GM08714 (cell line): ENCODE data around the gene KLHL20.
"Not testable (repeated sequence)": the region's sequence is repeated elsewhere in the genome, so short reads cannot be mapped to it uniquely, and the experiment has no call there.

Experiments
- H3K4me3 ChIP-seq: fragments of 200-500 bp; sonication (Bioruptor generic); 2 replicates; pipeline ENCODE4 v1.5.1; 2014; ENCODE audit warnings: mild to moderate bottlenecking, low read length, inconsistent platforms
- ZNF274 ChIP-seq: IDR thresholded peaks from 2 replicates; pipeline ENCODE4 v1.6.1; 2012; ENCODE audit warnings: mild to moderate bottlenecking, low read depth, low read length

KLHL20 gene

DNA sequence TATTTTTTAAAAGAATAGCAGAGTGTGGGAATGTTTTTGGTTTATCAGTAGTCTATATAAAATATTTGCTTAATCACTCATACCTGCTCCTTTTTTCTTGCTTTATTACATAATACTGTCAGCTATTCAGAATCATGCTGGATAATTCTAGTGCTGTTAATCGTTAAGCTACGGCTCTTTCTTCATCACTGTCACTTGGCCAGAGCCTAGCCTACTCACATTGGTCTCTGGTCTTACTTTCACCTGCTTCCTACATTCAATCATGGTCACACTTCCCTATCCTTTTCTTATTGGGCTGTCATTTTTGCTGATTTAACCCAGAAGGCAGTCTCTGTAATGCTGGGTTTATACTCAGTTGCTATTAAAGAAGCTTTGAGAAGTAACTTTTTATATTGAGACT, 2.5 kb downstream of the KLHL20 start:
- TF ChIP-seq ZNF274 = no peak
- H3K4me3 ChIP-seq = no peak overlapping the region

DNA sequence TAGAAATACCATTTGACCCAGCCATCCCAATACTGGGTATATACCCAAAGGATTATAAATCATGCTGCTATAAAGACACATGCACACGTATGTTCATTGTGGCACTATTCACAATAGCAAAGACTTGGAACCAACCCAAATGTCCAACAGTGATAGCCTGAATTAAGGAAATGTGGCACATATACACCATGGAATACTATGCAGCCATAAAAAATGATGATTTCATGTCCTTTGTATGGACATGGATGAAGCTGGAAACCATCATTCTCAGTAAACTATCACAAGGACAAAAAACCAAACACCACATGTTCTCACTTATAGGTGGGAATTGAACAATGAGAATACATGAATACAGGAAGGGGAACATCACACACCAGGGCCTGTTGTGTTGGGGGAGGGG, 16.6 kb downstream of the KLHL20 start:
- H3K4me3 ChIP-seq = not testable (repeated sequence)

DNA sequence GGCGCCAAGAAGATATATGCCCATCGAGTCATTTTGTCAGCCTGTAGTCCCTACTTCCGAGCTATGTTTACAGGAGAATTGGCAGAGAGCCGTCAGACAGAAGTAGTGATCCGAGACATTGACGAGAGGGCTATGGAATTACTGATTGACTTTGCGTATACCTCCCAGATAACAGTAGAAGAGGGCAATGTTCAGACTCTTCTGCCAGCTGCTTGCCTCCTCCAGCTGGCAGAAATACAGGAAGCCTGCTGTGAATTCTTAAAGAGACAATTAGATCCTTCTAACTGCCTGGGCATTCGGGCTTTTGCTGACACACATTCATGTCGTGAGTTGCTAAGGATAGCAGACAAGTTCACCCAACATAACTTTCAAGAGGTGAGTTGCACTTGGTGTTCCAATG, 19.1 kb downstream of the KLHL20 start:
- no peak overlapping the region for H3K4me3 ChIP-seq
- TF ChIP-seq ZNF274 = no peak

DNA sequence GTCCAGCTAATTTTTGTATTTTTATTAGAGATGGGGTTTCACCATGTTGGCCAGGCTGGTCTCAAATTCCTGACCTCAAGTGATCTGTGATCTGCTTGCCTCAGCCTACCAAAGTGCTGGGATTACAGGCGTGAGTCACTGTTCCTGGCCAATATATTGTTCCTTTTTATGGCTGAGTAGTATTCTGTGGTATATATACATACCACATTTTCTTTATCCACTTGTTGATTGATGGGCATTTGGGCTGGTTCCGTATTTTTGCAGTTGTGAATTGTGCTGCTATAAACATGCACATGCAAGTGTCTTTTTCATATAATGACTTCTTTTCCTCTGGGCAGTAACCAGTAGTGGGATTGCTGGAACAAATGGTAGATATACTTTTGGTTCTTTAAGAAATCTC, 21.3 kb downstream of the KLHL20 start:
- H3K4me3 ChIP-seq = not testable (repeated sequence)

DNA sequence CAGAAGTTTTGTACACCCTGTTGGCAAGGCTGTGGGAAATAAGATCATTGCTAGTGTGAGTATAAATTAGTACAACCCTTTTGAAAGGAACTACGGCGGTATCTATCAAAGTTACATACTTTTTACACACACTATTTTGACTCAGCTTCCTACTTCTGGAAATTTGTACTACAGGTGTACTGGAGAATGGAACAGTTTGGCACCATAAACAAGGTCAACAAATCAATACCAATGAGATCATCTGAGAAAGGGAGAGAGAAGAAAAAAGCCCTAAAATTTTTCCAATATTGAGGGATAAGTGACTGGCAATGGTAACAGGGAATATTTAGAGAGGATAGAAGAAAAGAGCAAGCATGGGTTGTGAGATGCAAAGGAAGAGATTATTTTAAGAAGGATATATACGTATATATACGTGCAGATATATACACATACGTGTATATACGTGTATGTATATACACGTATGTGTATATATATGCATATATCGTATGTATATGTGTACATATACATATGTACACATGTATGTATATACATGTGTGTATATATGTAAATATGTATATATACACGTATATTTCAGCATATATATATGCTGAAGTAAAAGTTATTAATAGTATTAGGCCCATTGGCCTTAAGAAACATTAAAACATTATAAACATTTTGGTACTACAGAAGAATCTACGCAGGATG, 27.6 kb downstream of the KLHL20 start:
- H3K4me3 ChIP-seq = no peak overlapping the region
- no peak for TF ChIP-seq ZNF274

DNA sequence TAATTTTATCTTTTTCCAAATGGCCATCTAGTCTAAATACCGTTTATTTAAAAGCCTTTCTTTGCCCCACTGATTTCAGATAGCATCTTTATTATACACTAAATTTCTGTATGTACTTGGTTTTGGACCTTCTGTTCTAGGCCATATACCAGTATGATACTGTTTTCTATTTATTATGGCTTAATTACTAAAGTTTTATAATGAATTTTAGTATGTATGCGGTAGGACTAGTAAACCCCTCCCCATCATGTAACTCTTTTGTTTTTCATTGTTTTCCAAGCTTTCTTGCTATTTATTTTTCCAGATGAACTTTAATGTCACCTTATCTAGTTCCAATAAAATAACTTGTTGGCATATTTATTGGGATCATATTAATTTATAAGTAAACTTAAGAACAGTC, 29.9 kb downstream of the KLHL20 start:
- no peak overlapping the region for H3K4me3 ChIP-seq
- no peak for TF ChIP-seq ZNF274

DNA sequence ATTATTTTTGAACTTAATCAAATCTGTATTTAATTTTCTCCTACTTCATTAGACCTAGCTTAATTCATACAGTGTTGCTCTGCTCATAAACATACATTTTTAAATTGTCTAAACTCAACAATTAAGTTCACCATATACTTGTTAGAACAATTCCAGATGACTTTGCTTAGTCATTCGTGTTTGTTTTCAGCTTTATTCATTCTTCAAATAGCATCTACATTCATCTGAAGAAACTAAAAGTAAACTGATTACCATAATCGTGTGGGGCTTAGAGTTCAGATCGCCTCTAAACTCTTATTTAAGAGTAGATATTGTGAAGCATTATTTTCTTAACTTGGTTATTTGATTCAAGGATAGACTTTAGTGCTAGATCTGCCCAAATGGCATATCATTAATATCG, 34.4 kb downstream of the KLHL20 start:
- no peak for TF ChIP-seq ZNF274

DNA sequence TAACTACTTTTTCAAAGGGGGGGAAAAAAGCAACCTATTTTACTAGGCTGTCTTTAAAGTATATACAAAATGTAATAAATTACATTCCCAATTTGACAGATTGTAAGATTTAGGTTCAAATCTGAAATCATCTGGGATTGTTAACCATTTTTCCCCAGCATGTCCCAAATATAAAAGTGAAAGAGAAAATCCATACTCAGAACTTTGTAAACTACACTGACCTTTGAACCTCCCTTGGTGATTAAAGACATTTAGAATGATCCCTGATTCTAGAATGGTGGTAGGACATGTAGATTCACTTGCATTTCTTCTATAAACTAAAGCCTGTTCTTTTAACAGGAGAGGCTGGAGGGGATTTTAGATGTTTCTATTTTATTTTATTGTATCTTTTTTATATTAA, 39.0 kb downstream of the KLHL20 start:
- H3K4me3 ChIP-seq = no peak overlapping the region
- no peak for TF ChIP-seq ZNF274

More for the DNA sequence above, 34.4 kb downstream of the KLHL20 start:
- no peak overlapping the region for H3K4me3 ChIP-seq

DNA sequence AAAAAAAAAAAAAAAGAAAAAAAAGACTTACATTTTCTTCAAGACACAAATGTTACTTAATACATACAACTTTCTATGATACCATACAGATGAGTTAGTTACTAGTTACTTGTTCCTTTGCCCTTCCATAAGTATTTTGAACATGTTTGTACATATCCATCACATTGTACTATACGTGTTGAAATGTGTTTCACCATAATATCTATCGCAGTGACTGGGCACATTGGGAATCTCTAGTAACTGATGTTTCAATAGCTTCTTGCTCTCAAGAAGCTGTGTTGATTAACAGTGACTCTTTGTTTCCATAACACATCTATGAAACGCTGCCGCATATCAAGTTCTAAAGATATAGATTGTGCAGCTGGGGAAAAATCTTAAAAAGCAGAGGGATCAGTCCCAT, 42.9 kb downstream of the KLHL20 start:
- no peak overlapping the region for H3K4me3 ChIP-seq
- no peak for TF ChIP-seq ZNF274

DNA sequence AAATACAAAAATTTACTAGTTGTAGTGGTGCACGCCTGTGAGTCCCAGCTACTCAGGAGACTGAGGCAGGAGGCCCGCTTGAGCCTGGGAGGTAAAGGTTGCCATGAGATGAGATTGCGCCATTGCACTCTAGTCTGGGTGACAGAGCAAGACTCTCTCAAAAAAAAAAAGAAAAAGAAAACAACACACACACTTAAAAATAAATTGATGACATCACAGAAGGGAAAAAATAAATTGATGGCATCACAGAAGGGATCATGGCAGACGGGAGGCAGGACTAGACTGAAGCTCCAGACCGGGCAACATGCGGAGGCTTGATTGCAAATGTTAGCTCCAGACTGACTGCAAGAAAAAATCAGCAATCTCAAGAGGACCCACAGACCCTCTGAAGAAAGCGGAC, 43.3 kb downstream of the KLHL20 start:
- no peak for TF ChIP-seq ZNF274

DNA sequence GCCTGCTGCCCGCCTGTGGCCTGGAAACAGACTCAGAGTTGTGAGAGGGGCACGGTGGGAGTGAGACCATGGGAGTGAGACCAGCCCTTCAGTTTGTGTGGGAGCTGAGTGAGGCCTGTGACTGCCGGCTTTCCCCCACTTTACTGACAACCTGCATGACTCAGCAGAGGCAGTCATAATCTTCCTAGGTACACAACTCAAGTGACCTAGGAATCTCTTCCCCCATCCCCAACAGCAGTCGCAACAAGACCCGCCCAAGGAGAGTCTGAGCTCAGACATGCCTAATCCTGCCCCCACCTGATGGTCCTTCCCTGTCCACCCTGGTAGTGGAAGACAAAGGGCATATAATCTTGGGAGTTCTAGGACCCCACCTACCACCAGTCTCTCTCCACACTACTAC, 44.2 kb downstream of the KLHL20 start:
- H3K4me3 ChIP-seq = no peak overlapping the region
- TF ChIP-seq ZNF274 = no peak

More for the DNA sequence above, 43.3 kb downstream of the KLHL20 start:
- H3K4me3 ChIP-seq = no peak overlapping the region

DNA sequence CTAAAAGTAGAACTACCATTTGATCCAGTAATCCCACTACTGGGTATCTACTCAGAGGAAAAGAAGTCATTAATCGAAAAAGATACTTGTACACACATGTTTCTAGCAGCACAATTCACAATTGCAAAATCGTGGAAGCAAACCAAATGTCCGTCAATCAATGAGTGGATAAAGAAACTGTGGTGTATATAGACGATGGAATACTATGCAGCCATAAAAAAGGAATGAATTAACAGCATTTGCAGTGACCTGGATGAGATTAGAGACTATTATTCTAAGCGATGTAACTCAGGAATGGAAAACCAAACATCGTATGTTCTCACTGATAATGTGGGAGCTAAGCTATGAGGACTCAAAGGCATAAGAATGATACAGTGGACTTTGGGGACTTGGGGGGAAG, 49.5 kb downstream of the KLHL20 start:
- H3K4me3 ChIP-seq = not testable (repeated sequence)

DNA sequence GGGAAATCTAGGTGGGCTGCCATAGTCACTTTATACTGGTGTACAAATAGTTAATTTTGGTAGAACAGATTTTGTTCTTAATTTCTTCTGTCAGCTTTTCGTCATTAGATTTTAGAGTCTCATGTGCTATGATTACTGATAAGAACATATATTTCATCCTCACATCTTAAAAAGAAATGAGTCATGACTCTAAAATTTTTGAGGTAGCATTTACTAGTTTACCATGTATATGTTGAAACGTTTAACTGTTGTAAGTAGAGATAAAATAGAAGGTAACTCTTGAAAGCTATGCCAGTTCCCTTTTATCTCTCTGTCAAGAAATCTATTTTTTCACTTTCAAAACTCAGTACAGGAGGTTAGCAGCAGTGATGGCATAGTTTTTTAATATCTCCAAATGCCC, 53.4 kb downstream of the KLHL20 start:
- no peak for TF ChIP-seq ZNF274
- no peak overlapping the region for H3K4me3 ChIP-seq

DNA sequence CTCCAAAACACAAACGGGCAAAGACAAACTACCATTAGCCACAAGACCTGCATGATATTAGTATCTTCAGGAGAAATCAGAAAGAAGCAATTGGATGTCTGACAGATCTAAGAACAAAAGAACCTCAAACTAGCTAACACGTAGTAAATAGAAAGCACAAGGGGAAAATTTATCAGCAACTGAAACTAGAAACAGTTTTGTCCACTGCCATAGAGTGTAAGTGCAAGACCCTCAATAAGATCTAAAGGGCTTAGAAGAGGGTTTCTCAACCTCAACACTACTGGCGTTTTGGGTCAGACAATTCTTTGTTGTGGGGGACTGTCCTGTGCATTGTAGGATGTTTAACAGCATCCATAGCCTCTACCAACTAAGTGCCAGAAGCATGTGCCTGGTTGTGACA, 54.0 kb downstream of the KLHL20 start:
- no peak overlapping the region for H3K4me3 ChIP-seq
- TF ChIP-seq ZNF274 = no peak

DNA sequence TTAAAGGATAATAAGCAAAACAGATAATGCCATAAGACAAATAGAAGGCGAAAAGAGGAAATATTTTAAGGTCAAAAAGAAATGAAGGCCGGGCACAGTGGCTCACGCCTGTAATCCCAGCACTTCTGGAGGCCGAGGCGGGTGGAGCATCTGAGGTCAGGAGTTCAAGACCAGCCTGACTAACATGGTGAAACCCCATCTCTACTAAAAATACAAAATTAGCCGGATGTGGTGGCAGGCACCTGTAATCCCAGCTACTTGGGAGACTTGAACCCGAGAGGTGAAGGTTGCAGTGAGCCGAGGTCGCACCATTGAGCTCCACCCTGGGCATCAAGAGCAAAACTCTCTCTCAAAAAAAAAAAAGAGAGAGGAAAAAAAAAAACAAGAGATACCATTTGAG, 55.5 kb downstream of the KLHL20 start:
- H3K4me3 ChIP-seq = not testable (repeated sequence)

DNA sequence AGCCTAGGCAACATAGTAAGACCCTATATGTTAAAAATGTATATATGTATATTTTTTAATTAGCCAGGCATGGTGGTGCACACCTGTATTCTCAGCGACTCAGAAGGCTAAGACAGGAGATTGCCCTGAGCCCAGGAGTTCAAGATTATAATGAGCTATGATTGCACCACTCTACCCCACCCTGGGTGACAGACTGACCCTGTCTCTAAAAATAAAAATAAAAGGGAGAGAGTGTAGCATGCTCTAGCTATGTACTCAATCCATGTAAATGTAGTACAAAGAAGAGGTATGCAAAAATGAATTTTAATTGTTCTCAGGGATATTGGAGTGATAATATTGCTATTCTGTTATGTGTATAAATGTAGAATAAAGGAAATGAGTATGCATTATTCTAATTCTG, 56.8 kb downstream of the KLHL20 start:
- no peak overlapping the region for H3K4me3 ChIP-seq
- TF ChIP-seq ZNF274 = no peak

DNA sequence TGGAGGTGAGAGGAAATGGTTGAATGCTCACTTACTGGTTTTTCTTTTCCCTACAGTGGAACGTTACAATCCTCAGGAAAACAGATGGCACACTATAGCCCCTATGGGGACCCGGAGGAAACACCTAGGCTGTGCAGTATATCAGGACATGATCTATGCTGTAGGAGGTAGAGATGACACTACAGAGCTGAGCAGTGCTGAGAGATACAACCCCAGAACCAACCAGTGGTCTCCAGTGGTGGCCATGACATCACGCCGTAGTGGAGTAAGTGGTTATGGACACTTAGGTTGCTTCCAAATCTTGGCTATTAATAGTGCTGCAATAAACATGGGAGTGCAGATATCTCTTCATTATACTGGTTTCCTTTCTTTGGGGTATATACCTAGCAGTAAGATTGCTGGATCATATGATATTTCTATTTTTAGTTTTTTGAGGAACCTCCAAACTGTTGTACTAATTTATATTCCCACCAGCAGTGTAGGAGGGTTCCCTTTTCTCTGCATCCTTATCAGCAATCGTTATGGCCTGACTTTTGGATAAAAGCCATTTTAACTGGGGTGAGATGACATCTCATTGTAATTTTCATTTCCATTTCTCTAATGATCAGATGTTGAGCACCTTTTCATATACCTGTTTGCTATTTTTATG, 60.9 kb downstream of the KLHL20 start:
- no peak for TF ChIP-seq ZNF274
- no peak overlapping the region for H3K4me3 ChIP-seq
